Smooth muscle cell (in vitro differentiated cells): Measurements from ENCODE around the gene GLI2. TPM values are rescaled to one million over a fixed set of nuclear protein-coding genes. Genes with fewer than 3 reads are reported as not detected.

Experiments used
- DNase-seq: peaks from one replicate; lab custom pipeline; 2025; ENCODE audit not compliant: unreplicated experiment; lab: John Stamatoyannopoulos, UW
- H2AFZ ChIP-seq: fragments of 200-600 bp; sonication (generic); 2 replicates; pipeline ENCODE4 v1.6.0; 2016; ENCODE audit warnings: antibody characterized with exemption, low read depth, mild to moderate bottlenecking
- H3F3A ChIP-seq: fragments of 200-600 bp; sonication (generic); 2 replicates; pipeline ENCODE4 v1.6.0; 2017; ENCODE audit warnings: antibody characterized with exemption, low read depth
- H3K27ac ChIP-seq: fragments of 200-600 bp; sonication (generic); 2 replicates; pipeline ENCODE4 v1.5.1; 2016; ENCODE audit warnings: low read depth, mild to moderate bottlenecking
- H3K27me3 ChIP-seq: fragments of 200-600 bp; sonication (generic); 2 replicates; pipeline ENCODE4 v1.6.1; 2016; ENCODE audit warnings: low read depth, mild to moderate bottlenecking
- H3K36me3 ChIP-seq: fragments of 200-600 bp; sonication (generic); 2 replicates; pipeline ENCODE4 v1.5.1; 2016; ENCODE audit warnings: low read depth
- H3K4me1 ChIP-seq: fragments of 200-600 bp; sonication (generic); 2 replicates; pipeline ENCODE4 v1.5.1; 2016; ENCODE audit warnings: low read depth
- H3K4me2 ChIP-seq: fragments of 200-600 bp; sonication (generic); 2 replicates; pipeline ENCODE4 v1.6.0; 2016; ENCODE audit warnings: mild to moderate bottlenecking
- H3K4me3 ChIP-seq: fragments of 200-600 bp; sonication (generic); 2 replicates; pipeline ENCODE4 v1.5.1; 2016; ENCODE audit warnings: mild to moderate bottlenecking
- H3K79me2 ChIP-seq: fragments of 200-600 bp; sonication (generic); 2 replicates; pipeline ENCODE4 v1.6.0; 2016; ENCODE audit warnings: low read depth, mild to moderate bottlenecking
- H3K9ac ChIP-seq: fragments of 200-600 bp; sonication (generic); 2 replicates; pipeline ENCODE4 v1.6.0; 2016; ENCODE audit warnings: low read depth
- H3K9me3 ChIP-seq: fragments of 200-600 bp; sonication (generic); replicated peaks from 2 replicates; pipeline ENCODE4 v1.5.1; 2016; ENCODE audit warnings: low read depth
- H4K20me1 ChIP-seq: fragments of 200-600 bp; sonication (generic); 2 replicates; pipeline ENCODE4 v1.6.0; 2016; ENCODE audit warnings: low read depth
- CTCF ChIP-seq: fragments of 200-600 bp; sonication (generic); IDR thresholded peaks from 2 replicates; pipeline ENCODE4 v1.5.1; 2017; ENCODE audit warnings: borderline replicate concordance, mild to moderate bottlenecking, antibody characterized with exemption; ENCODE audit not compliant: insufficient read depth, poor library complexity, severe bottlenecking
- WGBS: methylation state at CpG from one replicate; pipeline ENCODE4 v1.1.7; 2016; ENCODE audit warnings: low lambda C conversion rate; 5-methylcytosine and 5-hydroxymethylcytosine counted together
- polyA plus RNA-seq: library from polyadenylated mRNA; unstranded; fragments of >200 nt; fragmentation: Nextera tagmentation; extraction: Ambion mirVana; gene quantifications from 2 replicates; pipeline ENCODE4 v1.2.1, GENCODE V29; 2016
- total RNA-seq: library from RNA; depleted of rRNA; stranded (reverse); fragments of >200 nt; gene quantifications from 2 replicates; pipeline ENCODE4 v1.2.3, GENCODE V29; 2014

The GLI2 gene
- total and polyA plus RNA-seq, 2 experiments from 2014 or later: 9.4 to 10.6 TPM

DNA sequence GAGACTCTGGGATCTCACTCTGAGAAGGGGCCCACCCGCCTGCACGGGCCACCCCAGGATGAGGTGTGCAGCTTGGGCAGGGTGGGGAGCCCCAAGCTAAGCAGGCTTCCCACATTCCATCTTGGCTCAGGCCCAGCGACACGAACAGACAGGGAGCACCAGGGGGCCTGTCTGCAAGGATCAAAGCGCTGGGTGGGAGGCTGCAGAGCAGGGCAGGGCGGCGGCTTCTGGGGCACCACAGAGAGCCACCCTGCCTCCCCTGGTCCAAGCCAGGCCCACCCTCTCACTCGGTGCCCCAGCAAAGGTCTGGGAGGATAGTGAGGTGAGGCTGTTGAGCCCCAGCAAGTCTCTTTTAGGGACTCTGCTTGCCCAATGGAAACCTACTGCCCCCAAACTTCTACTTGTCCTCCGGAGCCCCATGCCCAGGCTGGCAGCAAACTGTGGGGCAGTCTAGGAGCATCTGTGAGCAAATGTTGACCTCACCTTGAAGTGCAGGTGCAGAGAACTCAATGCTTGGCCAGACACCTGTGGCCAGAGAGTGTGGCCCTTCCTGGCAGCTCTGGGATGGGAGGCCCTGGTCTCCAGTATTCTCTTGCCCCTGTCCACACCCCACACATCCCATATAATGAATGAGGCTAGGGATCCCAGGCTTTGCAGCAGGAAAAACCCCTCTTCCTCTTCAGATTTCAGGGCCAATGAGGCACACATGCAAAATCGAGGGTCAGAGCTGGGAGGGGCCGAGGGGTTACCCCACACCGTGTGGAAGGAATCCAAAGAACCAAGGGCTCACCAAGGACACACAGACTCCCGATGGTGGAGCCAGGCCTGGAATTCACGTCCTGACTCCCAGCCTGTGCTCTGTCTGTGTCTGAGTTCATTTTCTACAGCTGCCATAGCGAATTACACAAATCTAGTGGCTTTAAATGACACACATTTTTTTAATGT, 18.8 kb upstream of the GLI2 start:
- DNase-seq: no peak
- no peaks in the 10 kb centered on the region for H3K27me3 ChIP-seq
- no peak overlapping the region for H3K27ac ChIP-seq
- no peaks in the 10 kb centered on the region for H3K9me3 ChIP-seq
- H3K4me1 ChIP-seq: no peaks in the 10 kb centered on the region
- no peak overlapping the region for H3K9ac ChIP-seq
- no peaks in the 10 kb centered on the region for H4K20me1 ChIP-seq
- no peaks in the 10 kb centered on the region for H3F3A ChIP-seq
- no peaks in the 10 kb centered on the region for H3K36me3 ChIP-seq
- no peaks in the 10 kb centered on the region for H3K79me2 ChIP-seq
- H3K4me2 ChIP-seq: no peak overlapping the region
- WGBS: 85% methylated on average over 15 of the region's 15 CpGs
- no peak overlapping the region for H3K4me3 ChIP-seq
- H2AFZ ChIP-seq: no peak overlapping the region
- no peak for TF ChIP-seq CTCF

GRCh38 chr2:120719491-120719890, 16.2 kb upstream of the GLI2 start:
- Histone ChIP-seq H3K9me3 (no peaks in the 10 kb centered on the region), H3K4me2 (no peak overlapping the region), H3K27me3 (no peaks in the 10 kb centered on the region), H3K79me2 (no peaks in the 10 kb centered on the region), H3F3A (peaks cover 3% of the 10 kb centered on the region), H2AFZ (no peak overlapping the region), H3K4me1 (peaks cover 12% of the 10 kb centered on the region), H3K9ac (no peak overlapping the region), H3K27ac (no peak overlapping the region), H4K20me1 (no peaks in the 10 kb centered on the region), H3K4me3 (no peak overlapping the region), H3K36me3 (no peaks in the 10 kb centered on the region)
- no peak for DNase-seq
- no peak for TF ChIP-seq CTCF
- 91% methylated on average over 7 of the region's 7 CpGs for WGBS

GRCh38 chr2:120720231-120720630, 15.4 kb upstream of the GLI2 start:
- no peaks in the 10 kb centered on the region for H3K9me3 ChIP-seq
- 94% methylated on average over 7 of the region's 7 CpGs for WGBS
- H3K79me2 ChIP-seq: no peaks in the 10 kb centered on the region
- no peak overlapping the region for H2AFZ ChIP-seq
- no peaks in the 10 kb centered on the region for H4K20me1 ChIP-seq
- peaks cover 12% of the 10 kb centered on the region for H3K4me1 ChIP-seq
- H3K27me3 ChIP-seq: no peaks in the 10 kb centered on the region
- H3K9ac ChIP-seq: no peak overlapping the region
- no peaks in the 10 kb centered on the region for H3K36me3 ChIP-seq
- H3K4me2 ChIP-seq: no peak overlapping the region
- H3K27ac ChIP-seq: no peak overlapping the region
- TF ChIP-seq CTCF: no peak
- H3K4me3 ChIP-seq: no peak overlapping the region
- H3F3A ChIP-seq: peaks cover 3% of the 10 kb centered on the region
- no peak for DNase-seq
